ENCODE measurements around the gene CALHM1.
"Not testable (repeated sequence)": the region's sequence is repeated elsewhere in the genome, so short reads cannot be mapped to it uniquely, and the experiment has no call there.

The CALHM1 gene

DNA sequence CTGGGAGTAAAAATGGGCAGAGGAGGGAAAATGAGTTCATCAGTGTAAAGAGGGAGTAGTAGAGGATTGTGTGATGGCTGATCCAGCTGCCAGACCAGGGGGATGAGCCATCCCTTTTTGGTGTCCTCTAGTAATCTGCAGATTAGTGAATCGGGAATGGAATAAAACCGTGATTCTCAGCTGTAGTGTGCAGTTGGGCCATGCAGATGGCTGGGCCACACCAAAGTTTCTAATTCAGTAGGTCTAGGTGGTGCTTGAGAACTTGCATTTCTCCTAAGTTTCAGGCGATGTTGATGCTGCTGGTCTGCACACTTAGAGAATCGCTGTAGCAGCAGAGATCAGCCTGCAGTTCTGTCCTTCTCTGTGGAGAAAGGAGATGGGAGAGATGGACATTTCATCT is 39.6 kb downstream of the CALHM1 start:
- Histone ChIP-seq H4K8ac (ENCODE audit: low read length) (no peak overlapping the region), H2BK5ac (ENCODE audit: low read depth, low read length, poor library complexity, severe bottlenecking) (no peak overlapping the region), H4K91ac (ENCODE audit: low read length) (no peak overlapping the region), H3K79me1 (replicated peaks; ENCODE audit: low read length, poor library complexity, severe bottlenecking) (peaks cover 24% of the 10 kb centered on the region), H2BK120ac (ENCODE audit: low read depth, low read length) (no peak overlapping the region), H3K14ac (ENCODE audit: low read length in 2 of 2) (no peak overlapping the region), H3K4me2 (ENCODE audit: low read length, poor library complexity, severe bottlenecking) (no peak overlapping the region), H3K4me3 (ENCODE audit: insufficient read depth in 1 of 2, low read depth in 1 of 2, low read length in 2 of 2) (no peak overlapping the region), H3K23ac (ENCODE audit: low read length in 2 of 2) (no peak overlapping the region), H3K4ac (ENCODE audit: low read depth in 1 of 2, low read length in 2 of 2) (no peak overlapping the region), H2BK15ac (ENCODE audit: low read depth, poor library complexity, severe bottlenecking) (no peak overlapping the region), H3K27me3 (ENCODE audit: control insufficient read depth in 1 of 2, insufficient read depth in 1 of 2, low read length in 2 of 2) (no peaks in the 10 kb centered on the region), H3K9me3 (ENCODE audit: control insufficient read depth, low read length) (no peaks in the 10 kb centered on the region), H3K27ac (ENCODE audit: low read length, poor library complexity, severe bottlenecking) (no peak overlapping the region), H2AFZ (ENCODE audit: low read depth, low read length) (no peak overlapping the region), H3K36me3 (ENCODE audit: control insufficient read depth in 1 of 2, insufficient read depth in 2 of 2, low read depth in 1 of 2, low read length in 2 of 2) (peaks cover 83 to 94% of the 10 kb centered on the region in 2 experiments), H2AK5ac (ENCODE audit: low read length, severe bottlenecking) (no peak overlapping the region), H3K9ac (ENCODE audit: low read length) (no peak overlapping the region), H3K4me1 (ENCODE audit: control insufficient read depth, insufficient read depth, low read depth, low read length) (no peaks in the 10 kb centered on the region), H3K18ac (ENCODE audit: low read depth in 1 of 2, low read length in 2 of 2) (no peak overlapping the region), H2BK12ac (ENCODE audit: low read length in 2 of 2) (no peak overlapping the region)
- no peak for DNase-seq
- WGBS: 95% methylated on average over 4 of the region's 4 CpGs

DNA sequence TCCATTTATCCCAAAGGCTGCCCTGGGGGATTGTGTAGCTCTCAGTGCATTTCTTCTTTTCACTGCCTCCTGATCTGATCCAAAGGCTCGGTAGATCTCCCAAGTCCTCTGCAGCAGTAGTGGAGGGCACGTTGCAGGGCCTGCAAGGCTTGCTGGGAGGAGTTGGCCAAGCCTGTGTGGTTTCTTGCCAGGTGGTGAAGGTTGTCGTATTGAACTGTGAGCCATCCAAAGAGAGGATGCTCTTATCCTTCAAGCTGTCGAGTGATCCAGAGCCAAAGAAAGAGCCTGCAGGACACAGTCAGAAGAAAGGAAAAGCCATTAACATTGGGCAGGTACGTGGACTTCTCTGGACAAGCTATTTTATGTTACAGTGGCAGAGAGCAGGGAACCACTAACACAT is 41.1 kb downstream of the CALHM1 start:
- no peak overlapping the region for H2AK5ac ChIP-seq (ENCODE audit: low read length, severe bottlenecking)
- H4K8ac ChIP-seq (ENCODE audit: low read length): no peak overlapping the region
- no peak overlapping the region for H3K14ac ChIP-seq (ENCODE audit: low read length in 2 of 2)
- no peak overlapping the region for H4K91ac ChIP-seq (ENCODE audit: low read length)
- H3K27me3 ChIP-seq (ENCODE audit: control insufficient read depth in 1 of 2, insufficient read depth in 1 of 2, low read length in 2 of 2): no peaks in the 10 kb centered on the region
- peaks cover 24% of the 10 kb centered on the region for H3K79me1 ChIP-seq (replicated peaks; ENCODE audit: low read length, poor library complexity, severe bottlenecking)
- H3K27ac ChIP-seq (ENCODE audit: low read length, poor library complexity, severe bottlenecking): no peak overlapping the region
- no peak overlapping the region for H3K23ac ChIP-seq (ENCODE audit: low read length in 2 of 2)
- no peak overlapping the region for H3K4ac ChIP-seq (ENCODE audit: low read depth in 1 of 2, low read length in 2 of 2)
- no peak overlapping the region for H2AFZ ChIP-seq (ENCODE audit: low read depth, low read length)
- H3K9me3 ChIP-seq (ENCODE audit: control insufficient read depth, low read length): no peaks in the 10 kb centered on the region
- no peak overlapping the region for H2BK15ac ChIP-seq (ENCODE audit: low read depth, poor library complexity, severe bottlenecking)
- no peak overlapping the region for H2BK5ac ChIP-seq (ENCODE audit: low read depth, low read length, poor library complexity, severe bottlenecking)
- DNase-seq: no peak
- no peak overlapping the region for H3K18ac ChIP-seq (ENCODE audit: low read depth in 1 of 2, low read length in 2 of 2)
- no peak overlapping the region for H2BK12ac ChIP-seq (ENCODE audit: low read length in 2 of 2)
- no peak overlapping the region for H3K4me3 ChIP-seq (ENCODE audit: insufficient read depth in 1 of 2, low read depth in 1 of 2, low read length in 2 of 2)
- no peak overlapping the region for H3K9ac ChIP-seq (ENCODE audit: low read length)
- H3K36me3 ChIP-seq (ENCODE audit: control insufficient read depth in 1 of 2, insufficient read depth in 2 of 2, low read depth in 1 of 2, low read length in 2 of 2): peaks cover 83 to 94% of the 10 kb centered on the region in 2 experiments
- no peak overlapping the region for H3K4me2 ChIP-seq (ENCODE audit: low read length, poor library complexity, severe bottlenecking)
- 96% methylated on average over 5 of the region's 5 CpGs for WGBS
- no peaks in the 10 kb centered on the region for H3K4me1 ChIP-seq (ENCODE audit: control insufficient read depth, insufficient read depth, low read depth, low read length)
- H2BK120ac ChIP-seq (ENCODE audit: low read depth, low read length): no peak overlapping the region

DNA sequence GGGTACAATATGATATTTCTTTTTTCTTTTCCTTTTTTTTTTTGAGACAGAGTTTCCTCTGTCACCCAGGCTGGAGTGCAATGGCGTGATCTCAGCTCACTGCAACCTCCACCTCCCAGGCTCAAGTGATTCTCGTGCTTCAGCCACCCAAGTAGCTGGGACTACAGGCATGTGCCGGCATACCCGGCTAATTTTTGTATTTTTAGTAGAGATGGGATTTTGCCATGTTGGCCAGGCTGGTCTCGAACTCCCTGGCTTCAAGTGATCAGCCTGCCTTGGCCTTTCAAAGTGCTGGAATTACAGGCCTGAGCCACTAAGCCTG is 41.6 kb downstream of the CALHM1 start:
- H2BK5ac ChIP-seq (ENCODE audit: low read depth, low read length, poor library complexity, severe bottlenecking); H3K4me3 ChIP-seq (ENCODE audit: insufficient read depth in 1 of 2, low read depth in 1 of 2, low read length in 2 of 2); H3K4me2 ChIP-seq (ENCODE audit: low read length, poor library complexity, severe bottlenecking); H3K23ac ChIP-seq (ENCODE audit: low read length in 2 of 2); H2AK5ac ChIP-seq (ENCODE audit: low read length, severe bottlenecking); H4K8ac ChIP-seq (ENCODE audit: low read length); H3K27me3 ChIP-seq (ENCODE audit: control insufficient read depth in 1 of 2, insufficient read depth in 1 of 2, low read length in 2 of 2); H3K4me1 ChIP-seq (ENCODE audit: control insufficient read depth, insufficient read depth, low read depth, low read length); H2BK12ac ChIP-seq (ENCODE audit: low read length in 2 of 2); H3K4ac ChIP-seq (ENCODE audit: low read depth in 1 of 2, low read length in 2 of 2); H3K9me3 ChIP-seq (ENCODE audit: control insufficient read depth, low read length); H3K18ac ChIP-seq (ENCODE audit: low read depth in 1 of 2, low read length in 2 of 2); H2BK120ac ChIP-seq (ENCODE audit: low read depth, low read length); H3K27ac ChIP-seq (ENCODE audit: low read length, poor library complexity, severe bottlenecking); H3K14ac ChIP-seq (ENCODE audit: low read length in 2 of 2); H2BK15ac ChIP-seq (ENCODE audit: low read depth, poor library complexity, severe bottlenecking); DNase-seq; H2AFZ ChIP-seq (ENCODE audit: low read depth, low read length); H4K91ac ChIP-seq (ENCODE audit: low read length); H3K9ac ChIP-seq (ENCODE audit: low read length): not testable (repeated sequence)
- peaks cover 21% of the 10 kb centered on the region for H3K79me1 ChIP-seq (replicated peaks; ENCODE audit: low read length, poor library complexity, severe bottlenecking)
- peaks cover 86 to 94% of the 10 kb centered on the region in 2 experiments for H3K36me3 ChIP-seq (ENCODE audit: control insufficient read depth in 1 of 2, insufficient read depth in 2 of 2, low read depth in 1 of 2, low read length in 2 of 2)
- 97% methylated on average over 5 of the region's 5 CpGs for WGBS

DNA sequence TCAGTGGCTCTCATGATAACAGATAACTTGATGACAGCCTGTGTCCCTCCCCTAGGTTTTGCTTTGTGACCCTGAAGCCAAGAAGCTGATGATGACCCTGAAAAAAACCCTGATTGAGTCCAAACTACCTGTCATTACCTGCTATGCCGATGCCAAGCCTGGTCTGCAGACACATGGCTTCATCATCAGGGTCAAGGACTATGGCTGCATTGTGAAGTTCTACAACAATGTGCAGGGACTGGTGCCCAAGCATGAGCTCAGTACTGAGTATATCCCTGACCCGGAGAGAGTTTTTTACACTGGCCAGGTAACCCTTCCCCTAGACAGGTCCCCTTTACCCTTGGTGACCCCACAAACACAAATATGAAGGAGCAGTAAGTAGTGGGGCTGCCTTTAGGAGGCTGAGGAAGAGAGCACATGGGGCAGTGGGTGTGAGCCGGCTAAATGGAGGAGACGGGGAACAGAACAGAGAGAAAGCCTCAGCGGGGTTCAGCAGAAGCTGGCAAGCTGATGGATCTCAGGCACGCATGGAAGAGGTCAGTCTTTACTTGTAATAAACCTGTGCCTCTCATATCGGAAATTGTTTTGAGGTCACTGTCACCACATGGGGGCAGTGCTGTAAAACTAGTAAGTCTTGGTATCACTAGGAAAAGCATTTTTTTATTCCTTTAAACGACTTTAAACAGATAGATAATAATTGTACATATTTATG is 42.1 kb downstream of the CALHM1 start:
- no peak overlapping the region for H3K4me2 ChIP-seq (ENCODE audit: low read length, poor library complexity, severe bottlenecking)
- H2BK120ac ChIP-seq (ENCODE audit: low read depth, low read length): no peak overlapping the region
- peak; percentile 68 for DNase-seq
- no peak overlapping the region for H2AFZ ChIP-seq (ENCODE audit: low read depth, low read length)
- no peaks in the 10 kb centered on the region for H3K27me3 ChIP-seq (ENCODE audit: control insufficient read depth in 1 of 2, insufficient read depth in 1 of 2, low read length in 2 of 2)
- H3K14ac ChIP-seq (ENCODE audit: low read length in 2 of 2): no peak overlapping the region
- no peak overlapping the region for H3K4ac ChIP-seq (ENCODE audit: low read depth in 1 of 2, low read length in 2 of 2)
- no peak overlapping the region for H3K27ac ChIP-seq (ENCODE audit: low read length, poor library complexity, severe bottlenecking)
- no peak overlapping the region for H4K8ac ChIP-seq (ENCODE audit: low read length)
- WGBS: 91% methylated on average over 6 of the region's 8 CpGs
- no peak overlapping the region for H4K91ac ChIP-seq (ENCODE audit: low read length)
- H3K36me3 ChIP-seq (ENCODE audit: control insufficient read depth in 1 of 2, insufficient read depth in 2 of 2, low read depth in 1 of 2, low read length in 2 of 2): peaks cover 88 to 98% of the 10 kb centered on the region in 2 experiments
- no peak overlapping the region for H2BK15ac ChIP-seq (ENCODE audit: low read depth, poor library complexity, severe bottlenecking)
- peaks cover 21% of the 10 kb centered on the region for H3K79me1 ChIP-seq (replicated peaks; ENCODE audit: low read length, poor library complexity, severe bottlenecking)
- no peaks in the 10 kb centered on the region for H3K4me1 ChIP-seq (ENCODE audit: control insufficient read depth, insufficient read depth, low read depth, low read length)
- H3K4me3 ChIP-seq (ENCODE audit: insufficient read depth in 1 of 2, low read depth in 1 of 2, low read length in 2 of 2): no peak overlapping the region
- no peak overlapping the region for H2AK5ac ChIP-seq (ENCODE audit: low read length, severe bottlenecking)
- H3K9me3 ChIP-seq (ENCODE audit: control insufficient read depth, low read length): no peaks in the 10 kb centered on the region
- no peak overlapping the region for H2BK12ac ChIP-seq (ENCODE audit: low read length in 2 of 2)
- no peak overlapping the region for H3K23ac ChIP-seq (ENCODE audit: low read length in 2 of 2)
- no peak overlapping the region for H3K9ac ChIP-seq (ENCODE audit: low read length)
- no peak overlapping the region for H2BK5ac ChIP-seq (ENCODE audit: low read depth, low read length, poor library complexity, severe bottlenecking)
- H3K18ac ChIP-seq (ENCODE audit: low read depth in 1 of 2, low read length in 2 of 2): no peak overlapping the region
